PFSK-1 (cell line): ENCODE results near the gene RPTOR.

ENCODE experiments used
- FOXP2 ChIP-seq: optimal IDR thresholded peaks from 2 replicates; pipeline ENCODE3; 2011; ENCODE audit warnings: borderline replicate concordance, control low read depth, inconsistent platforms; ENCODE audit not compliant: insufficient read depth; ENCODE audit errors: extremely low read length, extremely low read depth
- POLR2AphosphoS5 ChIP-seq: IDR thresholded peaks from 2 replicates; pipeline ENCODE4 v1.6.1; 2012; ENCODE audit warnings: low read depth, mild to moderate bottlenecking, control low read depth, low read length, moderate library complexity
- SIN3A ChIP-seq: IDR thresholded peaks from 2 replicates; pipeline ENCODE4 v1.6.1; 2012; ENCODE audit warnings: mild to moderate bottlenecking, low read length, moderate library complexity, borderline replicate concordance; ENCODE audit not compliant: insufficient read depth
- TAF1 ChIP-seq: IDR thresholded peaks from 2 replicates; pipeline ENCODE4 v1.6.1; 2012; ENCODE audit warnings: low read length, control low read depth, borderline replicate concordance; ENCODE audit not compliant: insufficient read depth
- TF ChIP-seq, protein P1 (sequence below), 2 experiments: IDR thresholded peaks; 2 replicates each; pipeline versions ENCODE4 v1.6.1 to v1.8.0; 2011 to 2012; ENCODE audit warnings: low read depth in 2 of 2, low read length in 2 of 2, control low read depth in 1 of 2, inconsistent platforms in 1 of 2, mild to moderate bottlenecking in 1 of 2, moderate library complexity in 1 of 2; ENCODE audit not compliant: insufficient read depth in 1 of 2

RPTOR gene

DNA sequence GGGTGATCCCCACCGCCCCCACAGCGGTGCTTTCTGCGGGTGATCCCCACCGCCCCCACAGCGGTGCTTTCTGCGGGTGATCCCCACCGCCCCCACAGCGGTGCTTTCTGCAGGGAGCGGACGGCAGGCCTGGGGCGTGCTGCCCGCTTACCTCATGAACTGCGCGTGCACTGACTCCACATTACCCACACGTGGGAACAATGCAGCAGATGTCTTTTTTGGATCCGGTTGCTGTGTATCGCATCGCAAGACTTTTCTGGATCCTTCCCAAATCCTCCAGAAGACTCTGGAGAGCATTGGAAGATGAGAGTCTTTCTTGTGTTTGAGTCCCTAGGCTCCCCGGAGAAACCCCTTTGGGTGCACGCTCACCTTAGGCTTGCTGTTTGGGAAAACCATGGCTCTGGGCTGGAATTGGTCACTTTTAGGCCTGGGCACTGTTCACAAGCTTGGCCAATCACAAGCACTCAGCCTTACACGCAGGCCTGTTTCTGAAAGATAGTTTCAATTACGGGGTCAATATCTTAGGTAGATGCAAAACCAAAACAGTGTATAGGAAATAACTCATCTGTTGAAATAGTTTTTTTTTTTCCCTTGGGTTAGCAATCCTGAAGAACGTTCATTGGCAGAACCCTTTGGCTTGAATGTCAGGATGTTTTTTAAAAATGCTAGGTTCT, 201.8 kb downstream of the RPTOR start:
- TF ChIP-seq TAF1 (no peak), FOXP2 (no peak), POLR2AphosphoS5 (no peak), SIN3A (no peak)
- TF ChIP-seq, protein P1, sequence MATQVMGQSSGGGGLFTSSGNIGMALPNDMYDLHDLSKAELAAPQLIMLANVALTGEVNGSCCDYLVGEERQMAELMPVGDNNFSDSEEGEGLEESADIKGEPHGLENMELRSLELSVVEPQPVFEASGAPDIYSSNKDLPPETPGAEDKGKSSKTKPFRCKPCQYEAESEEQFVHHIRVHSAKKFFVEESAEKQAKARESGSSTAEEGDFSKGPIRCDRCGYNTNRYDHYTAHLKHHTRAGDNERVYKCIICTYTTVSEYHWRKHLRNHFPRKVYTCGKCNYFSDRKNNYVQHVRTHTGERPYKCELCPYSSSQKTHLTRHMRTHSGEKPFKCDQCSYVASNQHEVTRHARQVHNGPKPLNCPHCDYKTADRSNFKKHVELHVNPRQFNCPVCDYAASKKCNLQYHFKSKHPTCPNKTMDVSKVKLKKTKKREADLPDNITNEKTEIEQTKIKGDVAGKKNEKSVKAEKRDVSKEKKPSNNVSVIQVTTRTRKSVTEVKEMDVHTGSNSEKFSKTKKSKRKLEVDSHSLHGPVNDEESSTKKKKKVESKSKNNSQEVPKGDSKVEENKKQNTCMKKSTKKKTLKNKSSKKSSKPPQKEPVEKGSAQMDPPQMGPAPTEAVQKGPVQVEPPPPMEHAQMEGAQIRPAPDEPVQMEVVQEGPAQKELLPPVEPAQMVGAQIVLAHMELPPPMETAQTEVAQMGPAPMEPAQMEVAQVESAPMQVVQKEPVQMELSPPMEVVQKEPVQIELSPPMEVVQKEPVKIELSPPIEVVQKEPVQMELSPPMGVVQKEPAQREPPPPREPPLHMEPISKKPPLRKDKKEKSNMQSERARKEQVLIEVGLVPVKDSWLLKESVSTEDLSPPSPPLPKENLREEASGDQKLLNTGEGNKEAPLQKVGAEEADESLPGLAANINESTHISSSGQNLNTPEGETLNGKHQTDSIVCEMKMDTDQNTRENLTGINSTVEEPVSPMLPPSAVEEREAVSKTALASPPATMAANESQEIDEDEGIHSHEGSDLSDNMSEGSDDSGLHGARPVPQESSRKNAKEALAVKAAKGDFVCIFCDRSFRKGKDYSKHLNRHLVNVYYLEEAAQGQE (IDR thresholded peaks at IDR 0.05; ENCODE audit: insufficient read depth in 1 of 2, low read depth in 2 of 2, low read length in 2 of 2), result no peak

DNA sequence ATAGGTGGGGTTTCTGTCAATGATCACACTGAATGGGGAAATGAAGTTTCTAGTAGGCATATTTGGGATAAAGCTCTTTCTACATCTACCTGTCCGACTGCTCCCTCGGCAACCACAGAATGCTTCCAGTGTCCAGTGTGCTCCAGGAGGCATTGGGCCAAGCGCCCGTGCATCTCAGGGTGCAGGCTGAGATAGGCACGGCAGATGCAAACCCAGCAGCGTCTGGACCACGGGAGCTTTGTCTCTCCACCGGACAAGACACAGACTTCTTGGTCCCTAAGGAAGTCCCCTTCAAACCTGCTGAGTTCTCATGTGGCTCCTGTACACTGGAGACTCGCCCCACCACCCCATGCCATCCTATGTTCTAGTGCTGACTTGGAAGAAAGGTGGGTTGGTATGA, 202.8 kb downstream of the RPTOR start:
- TF ChIP-seq, protein P1 (IDR thresholded peaks at IDR 0.05; ENCODE audit: insufficient read depth in 1 of 2, low read depth in 2 of 2, low read length in 2 of 2), result no peak
- TF ChIP-seq POLR2AphosphoS5 (no peak), TAF1 (no peak), FOXP2 (no peak), SIN3A (no peak)

DNA sequence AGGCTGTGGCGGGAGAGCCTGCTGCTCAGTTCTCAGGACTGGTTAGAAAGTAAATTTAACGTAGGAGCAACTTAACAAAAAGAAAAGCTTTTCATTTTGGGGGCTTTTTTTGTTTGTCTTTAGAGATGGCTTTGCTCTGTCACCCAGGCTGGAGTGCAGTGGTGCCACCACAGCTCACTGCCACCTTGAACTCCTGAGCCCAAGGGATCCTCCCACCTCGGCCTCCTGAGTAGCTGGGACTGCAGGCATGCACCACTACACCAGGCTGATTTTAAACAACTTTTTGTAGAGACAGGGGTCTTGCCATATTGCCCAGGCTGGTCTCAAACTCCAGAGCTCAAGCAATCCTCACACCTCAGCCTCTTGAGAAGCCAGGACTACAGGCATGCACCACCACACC, 205.0 kb downstream of the RPTOR start:
- TF ChIP-seq FOXP2 (no peak), POLR2AphosphoS5 (no peak), SIN3A (no peak), TAF1 (no peak)
- TF ChIP-seq, protein P1 (IDR thresholded peaks at IDR 0.05; ENCODE audit: insufficient read depth in 1 of 2, low read depth in 2 of 2, low read length in 2 of 2), result no peak

DNA sequence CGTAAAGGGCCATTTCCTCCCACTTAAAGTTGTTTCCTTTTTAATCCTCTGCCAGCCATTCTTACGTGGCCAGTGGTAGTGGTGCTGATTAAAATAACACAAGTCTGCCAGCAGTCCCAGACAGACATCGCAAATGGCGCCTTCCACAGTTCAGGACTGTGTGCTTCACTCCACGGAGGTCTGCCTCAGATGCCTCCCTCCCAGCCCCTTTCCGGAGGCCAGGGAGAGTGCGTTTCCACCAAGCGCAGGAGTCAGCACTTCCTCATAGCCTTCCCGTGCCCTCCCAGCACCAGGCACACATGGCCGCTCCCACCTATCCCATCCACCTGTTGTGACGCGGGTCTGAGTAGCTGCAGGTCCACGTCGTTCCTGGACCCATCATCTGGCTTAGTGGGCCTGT, 205.6 kb downstream of the RPTOR start:
- TF ChIP-seq, protein P1 (IDR thresholded peaks at IDR 0.05; ENCODE audit: insufficient read depth in 1 of 2, low read depth in 2 of 2, low read length in 2 of 2), result no peak
